Endothelial cell (in vitro differentiated cells): Measurements from ENCODE around the gene PROM1. TPM values are rescaled to one million over a fixed set of nuclear protein-coding genes. Genes with fewer than 3 reads are reported as not detected.

ENCODE experiments used
- DNase-seq: peaks from one replicate; pipeline ENCODE4 v3.0.0; 2021; ENCODE audit warnings: low spot score
- H3K27ac Mint-ChIP-seq: one replicate; pipeline ENCODE4 v1.8.0; 2021; ENCODE audit warnings: mixed read lengths, inconsistent platforms; ENCODE audit not compliant: unreplicated experiment
- H3K27me3 Mint-ChIP-seq: one replicate; pipeline ENCODE4 v1.8.0; 2021; ENCODE audit warnings: mild to moderate bottlenecking, moderate library complexity, mixed read lengths, inconsistent platforms; ENCODE audit not compliant: unreplicated experiment
- H3K36me3 Mint-ChIP-seq: one replicate; pipeline ENCODE4 v1.8.0; 2021; ENCODE audit warnings: mild to moderate bottlenecking, low read depth, mixed read lengths, inconsistent platforms; ENCODE audit not compliant: unreplicated experiment
- H3K4me1 Mint-ChIP-seq: one replicate; pipeline ENCODE4 v1.8.0; 2021; ENCODE audit warnings: mild to moderate bottlenecking, mixed read lengths, inconsistent platforms; ENCODE audit not compliant: unreplicated experiment
- H3K4me3 Mint-ChIP-seq: one replicate; pipeline ENCODE4 v1.8.0; 2021; ENCODE audit warnings: mild to moderate bottlenecking, mixed read lengths, inconsistent platforms; ENCODE audit not compliant: unreplicated experiment
- H3K9me3 Mint-ChIP-seq: one replicate; pipeline ENCODE4 v1.8.0; 2021; ENCODE audit warnings: mixed read lengths, inconsistent platforms; ENCODE audit not compliant: unreplicated experiment
- CTCF ChIP-seq: fragments of 200-600 bp; sonication (generic); IDR thresholded peaks from one replicate; pipeline ENCODE4 v1.5.0; 2021; ENCODE audit warnings: antibody characterized with exemption; ENCODE audit not compliant: unreplicated experiment
- total RNA-seq: library from RNA; stranded (reverse); fragmentation: NEBNext Ultra II Directional; extraction: Animal tissue kit (Norgen Biotek cat#: 25700); gene quantifications from one replicate; pipeline ENCODE4 v1.2.1, GENCODE V29; 2021; ENCODE audit not compliant: unreplicated experiment

PROM1 gene
- total RNA-seq, 1 donor from 2014 or later = 12.2 TPM

GRCh38 chr4:16007471-16008095 lies 76.2 kb downstream of the PROM1 start:
- no peaks in the 10 kb centered on the region for H3K9me3 Mint-ChIP-seq

GRCh38 chr4:16006771-16007446 lies 76.9 kb downstream of the PROM1 start:
- TF ChIP-seq CTCF = no peak
- no peak for DNase-seq
- Mint-ChIP-seq H3K4me3 (no peak overlapping the region), H3K9me3 (no peaks in the 10 kb centered on the region), H3K4me1 (peaks cover 3% of the 10 kb centered on the region), H3K27ac (no peak overlapping the region), H3K36me3 (no peaks in the 10 kb centered on the region), H3K27me3 (peaks cover 3% of the 10 kb centered on the region)

More at GRCh38 chr4:16007471-16008095, 76.2 kb downstream of the PROM1 start:
- no peaks in the 10 kb centered on the region for H3K36me3 Mint-ChIP-seq
- no peak for TF ChIP-seq CTCF
- H3K4me3 Mint-ChIP-seq = no peak overlapping the region
- no peak overlapping the region for H3K27ac Mint-ChIP-seq
- H3K4me1 Mint-ChIP-seq = peaks cover 3% of the 10 kb centered on the region
- peaks cover 3% of the 10 kb centered on the region for H3K27me3 Mint-ChIP-seq
- DNase-seq = no peak

GRCh38 chr4:16005676-16006075 lies 78.1 kb downstream of the PROM1 start:
- no peak for DNase-seq
- H3K4me3 Mint-ChIP-seq = no peak overlapping the region
- H3K9me3 Mint-ChIP-seq = no peaks in the 10 kb centered on the region
- no peak for TF ChIP-seq CTCF
- H3K4me1 Mint-ChIP-seq = peaks cover 3% of the 10 kb centered on the region
- no peak overlapping the region for H3K27ac Mint-ChIP-seq
- H3K36me3 Mint-ChIP-seq = no peaks in the 10 kb centered on the region
- H3K27me3 Mint-ChIP-seq = peaks cover 3% of the 10 kb centered on the region

GRCh38 chr4:16001484-16001858 lies 82.4 kb downstream of the PROM1 start:
- peak; percentile 49 for DNase-seq
- no peak overlapping the region for H3K27ac Mint-ChIP-seq
- H3K9me3 Mint-ChIP-seq = no peaks in the 10 kb centered on the region
- H3K4me1 Mint-ChIP-seq = no peaks in the 10 kb centered on the region
- no peaks in the 10 kb centered on the region for H3K36me3 Mint-ChIP-seq
- peaks cover 3% of the 10 kb centered on the region for H3K27me3 Mint-ChIP-seq
- TF ChIP-seq CTCF = peak; percentile 76
- H3K4me3 Mint-ChIP-seq = no peak overlapping the region

GRCh38 chr4:16000708-16001483 lies 82.9 kb downstream of the PROM1 start:
- Mint-ChIP-seq H3K36me3 (no peaks in the 10 kb centered on the region), H3K9me3 (no peaks in the 10 kb centered on the region), H3K4me1 (no peaks in the 10 kb centered on the region), H3K4me3 (no peak overlapping the region), H3K27me3 (no peaks in the 10 kb centered on the region), H3K27ac (no peak overlapping the region)
- no peak for TF ChIP-seq CTCF
- no peak for DNase-seq
